Neural crest cell (in vitro differentiated cells): Measurements from ENCODE around the gene RHEX. TPM values are rescaled to one million over a fixed set of nuclear protein-coding genes. Genes with fewer than 3 reads are reported as not detected.

ENCODE experiments used
- DNase-seq: peaks from one replicate; pipeline ENCODE4 v3.0.0; 2021; ENCODE audit warnings: low read depth, mixed read lengths, low spot score
- H3K27ac Mint-ChIP-seq: one replicate; pipeline ENCODE4 v1.8.0; 2021; ENCODE audit warnings: mild to moderate bottlenecking, mixed read lengths; ENCODE audit not compliant: unreplicated experiment
- H3K27me3 Mint-ChIP-seq: 2 replicates; pipeline ENCODE4 v1.8.0; 2021; ENCODE audit warnings: low read depth, mild to moderate bottlenecking, mixed read lengths
- H3K36me3 Mint-ChIP-seq: 2 replicates; pipeline ENCODE4 v1.8.0; 2021; ENCODE audit warnings: low read depth, mild to moderate bottlenecking, mixed read lengths
- H3K4me1 Mint-ChIP-seq: 2 replicates; pipeline ENCODE4 v1.8.0; 2021; ENCODE audit warnings: mixed read lengths
- H3K4me3 Mint-ChIP-seq: one replicate; pipeline ENCODE4 v1.8.0; 2021; ENCODE audit warnings: mild to moderate bottlenecking, mixed read lengths
- H3K9me3 Mint-ChIP-seq: 2 replicates; pipeline ENCODE4 v1.8.0; 2021; ENCODE audit warnings: mixed read lengths
- total RNA-seq: library from RNA; stranded (reverse); gene quantifications from 2 replicates; pipeline ENCODE4 v1.2.1, GENCODE V29; 2021
- TF ChIP-seq, protein P1 (sequence below): fragments of 200-600 bp; sonication (generic); conservative IDR thresholded peaks from 2 replicates; pipeline ENCODE4 v1.5.0; 2021; ENCODE audit warnings: antibody characterized with exemption, mild to moderate bottlenecking

RHEX gene
- total RNA-seq, 1 donor from 2014 or later: 0.93 TPM

- Mint-ChIP-seq H3K9me3 (peaks cover 4% of the 10 kb centered on the region), H3K4me1 (peaks cover 5% of the 10 kb centered on the region), H3K4me3 (no peak overlapping the region), H3K36me3 (no peaks in the 10 kb centered on the region), H3K27me3 (no peaks in the 10 kb centered on the region), H3K27ac (no peak overlapping the region)
- DNase-seq: no peak
- TF ChIP-seq, protein P1, sequence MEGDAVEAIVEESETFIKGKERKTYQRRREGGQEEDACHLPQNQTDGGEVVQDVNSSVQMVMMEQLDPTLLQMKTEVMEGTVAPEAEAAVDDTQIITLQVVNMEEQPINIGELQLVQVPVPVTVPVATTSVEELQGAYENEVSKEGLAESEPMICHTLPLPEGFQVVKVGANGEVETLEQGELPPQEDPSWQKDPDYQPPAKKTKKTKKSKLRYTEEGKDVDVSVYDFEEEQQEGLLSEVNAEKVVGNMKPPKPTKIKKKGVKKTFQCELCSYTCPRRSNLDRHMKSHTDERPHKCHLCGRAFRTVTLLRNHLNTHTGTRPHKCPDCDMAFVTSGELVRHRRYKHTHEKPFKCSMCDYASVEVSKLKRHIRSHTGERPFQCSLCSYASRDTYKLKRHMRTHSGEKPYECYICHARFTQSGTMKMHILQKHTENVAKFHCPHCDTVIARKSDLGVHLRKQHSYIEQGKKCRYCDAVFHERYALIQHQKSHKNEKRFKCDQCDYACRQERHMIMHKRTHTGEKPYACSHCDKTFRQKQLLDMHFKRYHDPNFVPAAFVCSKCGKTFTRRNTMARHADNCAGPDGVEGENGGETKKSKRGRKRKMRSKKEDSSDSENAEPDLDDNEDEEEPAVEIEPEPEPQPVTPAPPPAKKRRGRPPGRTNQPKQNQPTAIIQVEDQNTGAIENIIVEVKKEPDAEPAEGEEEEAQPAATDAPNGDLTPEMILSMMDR: no peak
These were observed 92.9 kb downstream of the RHEX start for GRCh38 chr1:206145771-206146290.

Other genes with a start within 250 kb of the RHEX start
- gene SLC41A1, start 240.0 kb upstream of the RHEX start, total RNA-seq: 21.4 and 25.7 TPM in 2 replicates
- gene PM20D1, start 203.0 kb upstream of the RHEX start, total RNA-seq: not detected in 2 replicates
- gene SLC26A9, start 109.7 kb upstream of the RHEX start, total RNA-seq: 0.16 TPM in 1 of 2 replicates, not detected in the other
- gene RAB7B, start 49.8 kb upstream of the RHEX start, total RNA-seq: 4.4 and 4.5 TPM in 2 replicates
- not detected in 2 replicates for gene CTSE, start 29.3 kb upstream of the RHEX start, total RNA-seq
- not detected in 2 replicates for gene AVPR1B, start 64.2 kb downstream of the RHEX start, total RNA-seq
- 11.2 and 13.0 TPM in 2 replicates for gene FAM72A, start 149.7 kb downstream of the RHEX start, total RNA-seq
- gene SRGAP2, start 150.4 kb downstream of the RHEX start, total RNA-seq: 117 and 126 TPM in 2 replicates